Neural cell (in vitro differentiated cells): Measurements from ENCODE around the gene ING5.

Experiments used
- CTCF ChIP-seq: fragments of 450-650 bp; IDR thresholded peaks from 2 replicates; pipeline ENCODE4 v1.5.1; 2014; ENCODE audit warnings: antibody characterized with exemption, mild to moderate bottlenecking, moderate library complexity; ENCODE audit not compliant: poor library complexity, severe bottlenecking
- EP300 ChIP-seq: fragments of 450-650 bp; conservative IDR thresholded peaks from 2 replicates; pipeline ENCODE4 v1.6.1; 2014; ENCODE audit warnings: antibody characterized with exemption, mild to moderate bottlenecking, moderate library complexity; ENCODE audit not compliant: poor library complexity, severe bottlenecking
- EZH2 ChIP-seq: fragments of 200-600, 300-800 bp; shearing (Covaris generic), sonication (generic); IDR thresholded peaks from 2 replicates; pipeline ENCODE4 v1.6.1; 2014; ENCODE audit warnings: antibody characterized with exemption, low read length, borderline replicate concordance, mild to moderate bottlenecking; ENCODE audit not compliant: insufficient read depth, poor library complexity, severe bottlenecking
- MXI1 ChIP-seq: fragments of 450-650 bp; conservative IDR thresholded peaks from 2 replicates; pipeline ENCODE4 v1.6.1; 2014; ENCODE audit warnings: antibody characterized with exemption, mild to moderate bottlenecking; ENCODE audit not compliant: poor library complexity, severe bottlenecking
- POLR2AphosphoS5 ChIP-seq: IDR thresholded peaks from 2 replicates; pipeline ENCODE4 v1.6.1; 2012
- RAD21 ChIP-seq: fragments of 450-650 bp; conservative IDR thresholded peaks from 2 replicates; pipeline ENCODE4 v1.6.1; 2014; ENCODE audit warnings: antibody characterized with exemption, mild to moderate bottlenecking, moderate library complexity
- REST ChIP-seq: IDR thresholded peaks from 2 replicates; pipeline ENCODE4 v1.6.1; 2012; ENCODE audit warnings: borderline replicate concordance
- SMC3 ChIP-seq: fragments of 450-650 bp; conservative IDR thresholded peaks from 2 replicates; pipeline ENCODE4 v1.6.1; 2014; ENCODE audit warnings: antibody characterized with exemption, mild to moderate bottlenecking, moderate library complexity; ENCODE audit not compliant: poor library complexity
- TAF1 ChIP-seq: IDR thresholded peaks from 2 replicates; pipeline ENCODE4 v1.6.1; 2012; ENCODE audit warnings: low read depth

GRCh38 chr2:241754042-241754441 is 52.2 kb downstream of the ING5 start:
- TF ChIP-seq CTCF (no peak), EP300 (no peak), POLR2AphosphoS5 (no peak), SMC3 (no peak), MXI1 (no peak), EZH2 (no peak), RAD21 (no peak), TAF1 (no peak), REST (no peak)
